Measurements from ENCODE around the gene MRAS. TPM values are rescaled to one million over a fixed set of nuclear protein-coding genes. Genes with fewer than 3 reads are reported as not detected.

Gene MRAS
- total RNA-seq: 100 to 1,000 TPM; 107 to 289 (median 171) TPM

- peak; percentile 60 to 66 for DNase-seq (ENCODE audit: low spot score in 2 of 2)
- Histone ChIP-seq H3K27me3 (no peaks in the 10 kb centered on the region), H3K27ac (peak within 1 kb of the TSS; percentile 85 to 98 (median 92)), H3K36me3 (no peaks in the 10 kb centered on the region), H3K4me1 (peaks cover 0 to 38% (median 22%) of the 10 kb centered on the region in 4 donors), H3K9me3 (no peaks in the 10 kb centered on the region), H3K4me3 (peak within 1 kb of the TSS; percentile 59 to 87 (median 80))
- 0% methylated on average over 56 to 61 of the region's 93 CpGs for WGBS, 2 donors
- peak in 1 of 2 donors; percentile 40 for TF ChIP-seq EP300 (IDR thresholded peaks at IDR 0.05)
- TF ChIP-seq CTCF (IDR thresholded peaks at IDR 0.05): peak; percentile 16 to 75 (median 58)
- TF ChIP-seq POLR2A (IDR thresholded peaks at IDR 0.05): peak; percentile 42 to 53
Observed at GRCh38 chr3:138347960-138348753, at the start of gene MRAS. Gene MRAS (plus strand): TSS chr3:138348579. CDS start chr3:138372884, 24,305 bp downstream.

- no peak for DNase-seq (ENCODE audit: low spot score in 2 of 2)
- Histone ChIP-seq H3K9me3 (no peaks in the 10 kb centered on the region), H3K4me3 (no peak overlapping the region), H3K27ac (no peak overlapping the region), H3K4me1 (no peaks in the 10 kb centered on the region), H3K36me3 (peaks cover 0 to 40% (median 0%) of the 10 kb centered on the region in 3 donors), H3K27me3 (no peaks in the 10 kb centered on the region)
- WGBS, 2 donors: 82 to 85% methylated on average over 2 of the region's 2 CpGs
- TF ChIP-seq POLR2A (IDR thresholded peaks at IDR 0.05): no peak
- TF ChIP-seq EP300 (IDR thresholded peaks at IDR 0.05): no peak
- TF ChIP-seq CTCF (IDR thresholded peaks at IDR 0.05): no peak
Observed at GRCh38 chr3:138300647-138301046, 47.7 kb upstream of the MRAS start.

- TF ChIP-seq POLR2A (IDR thresholded peaks at IDR 0.05) (no peak), CTCF (IDR thresholded peaks at IDR 0.05) (no peak), EP300 (IDR thresholded peaks at IDR 0.05) (no peak)
- Histone ChIP-seq H3K27ac (no peak overlapping the region), H3K9me3 (peaks cover 0 to 14% (median 2%) of the 10 kb centered on the region in 4 donors), H3K36me3 (peaks cover 0 to 12% (median 0%) of the 10 kb centered on the region in 3 donors), H3K27me3 (no peaks in the 10 kb centered on the region), H3K4me1 (no peaks in the 10 kb centered on the region), H3K4me3 (no peak overlapping the region)
- 55 to 58% methylated on average over 6 of the region's 6 CpGs for WGBS, 2 donors
- no peak for DNase-seq (ENCODE audit: low spot score in 2 of 2)
Observed at GRCh38 chr3:138303474-138303873, 44.9 kb upstream of the MRAS start.

- Histone ChIP-seq H3K9me3 (peaks cover 0 to 31% (median 7%) of the 10 kb centered on the region in 4 donors), H3K4me3 (no peak overlapping the region), H3K27me3 (no peaks in the 10 kb centered on the region), H3K4me1 (no peaks in the 10 kb centered on the region), H3K27ac (no peak overlapping the region), H3K36me3 (no peaks in the 10 kb centered on the region)
- 83 to 85% methylated on average over 5 of the region's 5 CpGs for WGBS, 2 donors
- TF ChIP-seq POLR2A (IDR thresholded peaks at IDR 0.05) (no peak), EP300 (IDR thresholded peaks at IDR 0.05) (no peak), CTCF (IDR thresholded peaks at IDR 0.05) (no peak)
- DNase-seq (ENCODE audit: low spot score in 2 of 2): no peak
Observed at GRCh38 chr3:138307899-138308298, 40.5 kb upstream of the MRAS start.

- no peaks in the 10 kb centered on the region for H3K27me3 ChIP-seq
- TF ChIP-seq CTCF (IDR thresholded peaks at IDR 0.05) (no peak), EP300 (IDR thresholded peaks at IDR 0.05) (no peak), POLR2A (IDR thresholded peaks at IDR 0.05) (no peak)
- no peak overlapping the region for H3K4me3 ChIP-seq
- no peak for DNase-seq (ENCODE audit: low spot score in 2 of 2)
- H3K4me1 ChIP-seq: no peaks in the 10 kb centered on the region
- peaks cover 0 to 31% (median 7%) of the 10 kb centered on the region in 4 donors for H3K9me3 ChIP-seq
- no peaks in the 10 kb centered on the region for H3K36me3 ChIP-seq
- no peak overlapping the region for H3K27ac ChIP-seq
Observed at GRCh38 chr3:138308783-138309182, 39.6 kb upstream of the MRAS start.
